KMS-11 (cell line): Measurements from ENCODE around the gene TTLL4.

Source experiments
- H2AFZ ChIP-seq: fragments of 200-600 bp; sonication (generic); 2 replicates; pipeline ENCODE4 v1.6.1; 2016; ENCODE audit warnings: antibody characterized with exemption, mixed run types, low read depth
- H3K27ac ChIP-seq: fragments of 200-600 bp; sonication (generic); 2 replicates; pipeline ENCODE4 v1.6.1; 2016; ENCODE audit warnings: mild to moderate bottlenecking, mixed run types
- H3K27me3 ChIP-seq: fragments of 200-600 bp; sonication (generic); 2 replicates; pipeline ENCODE4 v1.6.1; 2017; ENCODE audit warnings: mild to moderate bottlenecking, low read depth, mixed run types, moderate library complexity; ENCODE audit not compliant: insufficient read depth
- H3K36me3 ChIP-seq: fragments of 200-600 bp; sonication (generic); 2 replicates; pipeline ENCODE4 v1.6.1; 2017; ENCODE audit warnings: mild to moderate bottlenecking, mixed run types; ENCODE audit not compliant: insufficient read depth
- H3K4me1 ChIP-seq: fragments of 200-600 bp; sonication (generic); 2 replicates; pipeline ENCODE4 v1.6.1; 2016; ENCODE audit warnings: mild to moderate bottlenecking, low read depth, mixed run types; ENCODE audit not compliant: poor library complexity, severe bottlenecking
- H3K4me2 ChIP-seq: fragments of 200-600 bp; sonication (generic); 2 replicates; pipeline ENCODE4 v1.7.0; 2016; ENCODE audit warnings: mild to moderate bottlenecking, mixed run types
- H3K4me3 ChIP-seq: fragments of 200-600 bp; sonication (generic); IDR thresholded peaks from 2 replicates; pipeline ENCODE4 v1.6.1; 2017; ENCODE audit warnings: low read depth, low read length, mixed read lengths; ENCODE audit not compliant: insufficient read depth
- H3K79me2 ChIP-seq: fragments of 200-600 bp; sonication (generic); 2 replicates; pipeline ENCODE4 v1.6.1; 2016; ENCODE audit warnings: low read depth, mixed run types; ENCODE audit not compliant: insufficient read depth
- H3K9ac ChIP-seq: fragments of 200-600 bp; sonication (generic); 2 replicates; pipeline ENCODE4 v1.6.1; 2016; ENCODE audit warnings: mild to moderate bottlenecking, mixed run types
- H4K20me1 ChIP-seq: fragments of 200-600 bp; sonication (generic); 2 replicates; pipeline ENCODE4 v1.6.1; 2016; ENCODE audit warnings: mild to moderate bottlenecking, mixed run types; ENCODE audit not compliant: insufficient read depth
- TF ChIP-seq, protein P1 (sequence below): fragments of 200-600 bp; sonication (generic); conservative IDR thresholded peaks from 2 replicates; pipeline ENCODE4 v1.6.1; 2017; ENCODE audit warnings: low read depth, mild to moderate bottlenecking, antibody characterized with exemption, low read length, moderate library complexity, mixed read lengths

Gene TTLL4

DNA sequence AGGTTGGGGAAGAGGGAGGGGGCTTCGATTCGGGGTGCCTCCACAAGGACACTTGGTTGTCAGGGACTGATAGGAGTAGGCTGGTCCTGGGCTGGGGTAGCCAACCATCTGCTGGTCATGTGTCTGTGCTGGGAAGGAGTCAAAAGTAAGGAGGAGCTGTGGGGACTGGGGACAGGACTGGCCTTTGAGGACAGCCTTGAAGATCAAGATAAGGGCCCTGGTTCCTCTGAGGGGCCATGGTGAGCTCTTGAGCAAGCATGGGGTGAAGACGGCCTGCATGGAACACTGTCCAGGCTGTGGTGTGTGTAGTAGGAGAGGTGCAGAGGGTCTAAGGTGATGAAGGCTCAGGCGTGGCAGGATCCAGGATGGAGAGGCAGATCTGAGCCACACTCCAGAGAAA, 73.1 kb downstream of the TTLL4 start:
- no peak overlapping the region for H2AFZ ChIP-seq
- no peaks in the 10 kb centered on the region for H3K36me3 ChIP-seq
- H3K4me1 ChIP-seq = no peaks in the 10 kb centered on the region
- H3K9ac ChIP-seq = no peak overlapping the region
- no peaks in the 10 kb centered on the region for H3K27me3 ChIP-seq
- no peaks in the 10 kb centered on the region for H3K79me2 ChIP-seq
- H3K4me2 ChIP-seq = no peak overlapping the region
- H3K27ac ChIP-seq = no peak overlapping the region
- no peaks in the 10 kb centered on the region for H4K20me1 ChIP-seq
- TF ChIP-seq, protein P1, sequence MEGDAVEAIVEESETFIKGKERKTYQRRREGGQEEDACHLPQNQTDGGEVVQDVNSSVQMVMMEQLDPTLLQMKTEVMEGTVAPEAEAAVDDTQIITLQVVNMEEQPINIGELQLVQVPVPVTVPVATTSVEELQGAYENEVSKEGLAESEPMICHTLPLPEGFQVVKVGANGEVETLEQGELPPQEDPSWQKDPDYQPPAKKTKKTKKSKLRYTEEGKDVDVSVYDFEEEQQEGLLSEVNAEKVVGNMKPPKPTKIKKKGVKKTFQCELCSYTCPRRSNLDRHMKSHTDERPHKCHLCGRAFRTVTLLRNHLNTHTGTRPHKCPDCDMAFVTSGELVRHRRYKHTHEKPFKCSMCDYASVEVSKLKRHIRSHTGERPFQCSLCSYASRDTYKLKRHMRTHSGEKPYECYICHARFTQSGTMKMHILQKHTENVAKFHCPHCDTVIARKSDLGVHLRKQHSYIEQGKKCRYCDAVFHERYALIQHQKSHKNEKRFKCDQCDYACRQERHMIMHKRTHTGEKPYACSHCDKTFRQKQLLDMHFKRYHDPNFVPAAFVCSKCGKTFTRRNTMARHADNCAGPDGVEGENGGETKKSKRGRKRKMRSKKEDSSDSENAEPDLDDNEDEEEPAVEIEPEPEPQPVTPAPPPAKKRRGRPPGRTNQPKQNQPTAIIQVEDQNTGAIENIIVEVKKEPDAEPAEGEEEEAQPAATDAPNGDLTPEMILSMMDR = no peak
- H3K4me3 ChIP-seq = no peak overlapping the region

DNA sequence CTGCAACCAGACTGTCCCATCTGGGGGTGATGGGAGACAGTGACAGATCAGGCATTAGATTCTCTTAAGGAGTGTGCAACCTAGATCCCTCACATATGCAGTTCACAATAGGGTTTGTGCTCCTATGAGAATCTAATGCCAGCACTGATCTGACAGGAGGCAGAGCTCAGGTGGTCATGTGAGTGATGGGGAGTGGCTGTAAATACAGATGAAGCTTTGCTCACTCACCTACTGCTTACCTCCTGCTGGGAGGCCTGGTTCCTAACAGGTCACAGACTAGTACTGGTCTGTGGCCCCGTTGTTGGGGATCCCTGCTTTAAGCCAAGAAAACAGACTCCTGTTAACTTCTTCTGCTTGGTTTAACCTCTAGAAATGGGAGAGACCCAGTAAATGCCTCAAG, 74.5 kb downstream of the TTLL4 start:
- TF ChIP-seq, protein P1 = no peak
- H3K36me3 ChIP-seq = no peaks in the 10 kb centered on the region
- no peak overlapping the region for H2AFZ ChIP-seq
- H4K20me1 ChIP-seq = no peaks in the 10 kb centered on the region
- no peaks in the 10 kb centered on the region for H3K27me3 ChIP-seq
- no peak overlapping the region for H3K4me3 ChIP-seq
- no peaks in the 10 kb centered on the region for H3K4me1 ChIP-seq
- no peak overlapping the region for H3K4me2 ChIP-seq
- no peak overlapping the region for H3K9ac ChIP-seq
- no peak overlapping the region for H3K27ac ChIP-seq
- no peaks in the 10 kb centered on the region for H3K79me2 ChIP-seq

DNA sequence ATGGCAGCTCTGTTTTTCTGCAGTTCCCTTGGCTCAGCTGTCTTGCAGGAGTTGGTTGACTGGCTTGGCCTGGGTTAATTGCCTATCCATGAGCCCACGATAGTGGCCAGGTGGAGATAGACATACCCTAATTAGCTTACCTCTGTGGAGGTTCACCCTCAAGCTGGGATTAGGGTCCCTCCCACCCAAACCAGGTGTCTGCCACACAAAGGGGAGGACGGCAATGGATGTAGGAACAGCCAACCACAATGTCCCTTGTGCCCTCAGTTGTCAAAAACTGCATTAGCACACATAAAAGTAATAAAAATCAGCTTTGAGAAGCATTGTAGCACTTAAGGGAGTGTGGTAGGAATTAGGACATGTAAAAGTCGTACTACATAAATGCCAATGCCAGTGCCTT, 75.5 kb downstream of the TTLL4 start:
- H3K27me3 ChIP-seq = no peaks in the 10 kb centered on the region
- no peak overlapping the region for H3K27ac ChIP-seq
- no peaks in the 10 kb centered on the region for H3K36me3 ChIP-seq
- no peak overlapping the region for H2AFZ ChIP-seq
- H4K20me1 ChIP-seq = no peaks in the 10 kb centered on the region
- no peak overlapping the region for H3K4me3 ChIP-seq
- H3K4me1 ChIP-seq = no peaks in the 10 kb centered on the region
- no peaks in the 10 kb centered on the region for H3K79me2 ChIP-seq
- no peak overlapping the region for H3K4me2 ChIP-seq
- TF ChIP-seq, protein P1 = no peak
- H3K9ac ChIP-seq = no peak overlapping the region

DNA sequence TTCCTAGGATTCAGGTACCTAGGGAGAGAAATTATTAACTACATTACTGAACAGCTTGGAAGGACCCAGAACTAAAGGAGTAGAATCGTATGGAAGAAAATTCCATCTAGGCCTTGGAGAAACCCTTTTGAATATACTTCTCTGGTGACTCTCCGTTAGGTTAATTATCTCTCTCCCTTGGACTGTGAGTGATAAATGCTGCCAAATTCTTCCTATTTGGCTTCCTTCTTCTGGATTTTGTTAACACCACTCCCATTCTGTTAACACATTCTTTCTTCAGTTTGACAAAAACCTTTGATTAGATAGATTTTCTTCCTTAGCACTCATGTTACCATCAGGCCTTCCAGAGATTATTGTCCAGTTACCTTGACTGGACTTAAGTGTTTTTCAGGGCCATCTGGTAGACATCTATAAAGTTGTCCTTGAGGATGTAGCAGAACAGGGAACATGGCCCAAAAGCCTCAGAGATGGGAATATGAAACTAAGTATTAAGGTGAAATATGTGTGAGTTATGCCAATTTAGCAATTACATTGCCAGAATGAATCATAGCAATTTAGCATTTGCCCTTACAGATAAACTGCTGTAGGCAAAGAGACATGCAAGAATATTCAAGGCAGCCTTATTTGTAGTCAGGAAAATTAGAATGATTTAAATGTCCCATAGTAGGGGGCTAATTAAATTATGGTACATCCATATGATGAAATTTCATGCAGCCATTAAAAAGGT, 78.1 kb downstream of the TTLL4 start:
- Histone ChIP-seq H3K4me2 (no peak overlapping the region), H3K79me2 (no peaks in the 10 kb centered on the region), H3K36me3 (no peaks in the 10 kb centered on the region), H3K9ac (no peak overlapping the region), H3K4me3 (no peak overlapping the region), H2AFZ (no peak overlapping the region), H3K27ac (no peak overlapping the region), H4K20me1 (no peaks in the 10 kb centered on the region), H3K27me3 (no peaks in the 10 kb centered on the region), H3K4me1 (no peaks in the 10 kb centered on the region)
- TF ChIP-seq, protein P1 = no peak
